ENCODE results near the gene GON7. TPM values are rescaled to one million over a fixed set of nuclear protein-coding genes. Genes with fewer than 3 reads are reported as not detected.
A peak's percentile ranks its signal among the peaks of the same experiment; 100 is the strongest.
"Not testable (repeated sequence)": the region's sequence is repeated elsewhere in the genome, so short reads cannot be mapped to it uniquely, and the experiment has no call there.

Gene GON7
- total RNA-seq, 2 donors from 2014 or later: 6.5 to 11.2 TPM

GRCh38 chr14:93163564-93163963 lies 43.3 kb downstream of the GON7 start:
- Histone ChIP-seq H3K27ac (no peak overlapping the region), H3K9me3 (no peaks in the 10 kb centered on the region), H3K4me1 (peaks cover 11% of the 10 kb centered on the region), H3K36me3 (replicated peaks in 1 of 2; ENCODE audit: insufficient read depth in 1 of 2, low read depth in 2 of 2) (no peaks in the 10 kb centered on the region), H3K27me3 (no peaks in the 10 kb centered on the region), H3K4me3 (no peak overlapping the region)
- DNase-seq (no peak), ATAC-seq (no peak)
- intact Hi-C loops (cut with DNase I): no loop called here
- 56 to 65% methylated on average over 5 of the region's 5 CpGs for WGBS, 2 donors
- TF ChIP-seq CTCF (IDR thresholded peaks at IDR 0.05) (no peak), POLR2A (IDR thresholded peaks at IDR 0.05) (no peak)

GRCh38 chr14:93161411-93161940 lies 45.4 kb downstream of the GON7 start:
- intact Hi-C loops (cut with DNase I): no loop called here
- peaks cover 11% of the 10 kb centered on the region for H3K4me1 ChIP-seq
- no peaks in the 10 kb centered on the region for H3K27me3 ChIP-seq
- WGBS, 2 donors: 77 to 81% methylated on average over 4 of the region's 4 CpGs
- no peak for TF ChIP-seq POLR2A (IDR thresholded peaks at IDR 0.05)
- no peak for TF ChIP-seq CTCF (IDR thresholded peaks at IDR 0.05)
- H3K36me3 ChIP-seq (replicated peaks in 1 of 2; ENCODE audit: insufficient read depth in 1 of 2, low read depth in 2 of 2): no peaks in the 10 kb centered on the region
- H3K4me3 ChIP-seq: no peak overlapping the region
- H3K9me3 ChIP-seq: no peaks in the 10 kb centered on the region
- no peak overlapping the region for H3K27ac ChIP-seq
- DNase-seq (no peak), ATAC-seq (no peak)

- no peaks in the 10 kb centered on the region for H3K36me3 ChIP-seq (replicated peaks in 1 of 2; ENCODE audit: insufficient read depth in 1 of 2, low read depth in 2 of 2)
- no peaks in the 10 kb centered on the region for H3K9me3 ChIP-seq
- 8 to 29% methylated on average over 4 of the region's 4 CpGs for WGBS, 2 donors
- no peak for TF ChIP-seq POLR2A (IDR thresholded peaks at IDR 0.05)
- peak; percentile 34 to 57 (median 47) for TF ChIP-seq CTCF (IDR thresholded peaks at IDR 0.05)
- H3K27ac ChIP-seq: no peak overlapping the region
- ATAC-seq (peak; percentile 74), DNase-seq (peak; percentile 22 to 55 (median 41))
- intact Hi-C loops (cut with DNase I): no loop called here
- H3K27me3 ChIP-seq: no peaks in the 10 kb centered on the region
- H3K4me1 ChIP-seq: peaks cover 6% of the 10 kb centered on the region
- no peak overlapping the region for H3K4me3 ChIP-seq
Observed at GRCh38 chr14:93160353-93160801, 46.5 kb downstream of the GON7 start.

GRCh38 chr14:93159625-93160352 lies 47.1 kb downstream of the GON7 start:
- H3K27ac ChIP-seq; H3K4me1 ChIP-seq; H3K9me3 ChIP-seq; H3K4me3 ChIP-seq; H3K36me3 ChIP-seq (replicated peaks in 1 of 2; ENCODE audit: insufficient read depth in 1 of 2, low read depth in 2 of 2); intact Hi-C loops (cut with DNase I); H3K27me3 ChIP-seq; DNase-seq: not testable (repeated sequence)
- WGBS, 2 donors: 46 to 54% methylated on average over 5 of the region's 5 CpGs
- ATAC-seq: peak; percentile 22

GRCh38 chr14:93158349-93158748 lies 48.5 kb downstream of the GON7 start:
- H3K4me3 ChIP-seq; H3K9me3 ChIP-seq; intact Hi-C loops (cut with DNase I); DNase-seq; H3K27me3 ChIP-seq; ATAC-seq; H3K36me3 ChIP-seq (replicated peaks in 1 of 2; ENCODE audit: insufficient read depth in 1 of 2, low read depth in 2 of 2); H3K27ac ChIP-seq; H3K4me1 ChIP-seq: not testable (repeated sequence)
- WGBS, 2 donors: 86 to 89% methylated on average over 7 of the region's 7 CpGs
